Activated T-cell treated with anti-CD3 and anti-CD28 coated beads, Interleukin-2, amount 50 U/mL, for 24 hours (primary cell): ENCODE measurements around the gene MEA1.
A peak's percentile ranks its signal among the peaks of the same experiment; 100 is the strongest.

Experiments used
- DNase-seq: peaks from one replicate; pipeline ENCODE4 v3.0.0-alpha.2; 2020
- H3K27ac Mint-ChIP-seq: 2 replicates; pipeline ENCODE4 v1.8.0; 2020; ENCODE audit warnings: mild to moderate bottlenecking, mixed read lengths
- H3K27me3 Mint-ChIP-seq: 2 replicates; pipeline ENCODE4 v1.8.0; 2020; ENCODE audit warnings: mixed read lengths
- H3K36me3 Mint-ChIP-seq: 2 replicates; pipeline ENCODE4 v1.8.0; 2020; ENCODE audit warnings: low read depth, mixed read lengths
- H3K4me1 Mint-ChIP-seq: 2 replicates; pipeline ENCODE4 v1.8.0; 2020; ENCODE audit warnings: low read depth, mixed read lengths
- H3K4me3 Mint-ChIP-seq: 2 replicates; pipeline ENCODE4 v1.8.0; 2020; ENCODE audit warnings: mild to moderate bottlenecking, moderate library complexity, mixed read lengths
- H3K9me3 Mint-ChIP-seq: 2 replicates; pipeline ENCODE4 v1.8.0; 2020; ENCODE audit warnings: mixed read lengths

MEA1 gene

GRCh38 chr6:43013843-43014433 is at the start of gene MEA1, which contains the start of gene KLHDC3:
Gene MEA1 (minus strand): TSS chr6:43013946. CDS start chr6:43013813, 133 bp downstream.
Gene KLHDC3 (plus strand): TSS chr6:43014249. CDS start chr6:43017193, 2,944 bp downstream.
- Mint-ChIP-seq H3K27me3 (no peaks in the 10 kb centered on the region), H3K4me3 (peak within 1 kb of the TSS; percentile 96), H3K27ac (peak within 1 kb of the TSS; percentile 97), H3K4me1 (peaks cover 59% of the 10 kb centered on the region), H3K36me3 (peaks cover 81% of the 10 kb centered on the region), H3K9me3 (no peaks in the 10 kb centered on the region)
- DNase-seq: peak; percentile 99

DNA sequence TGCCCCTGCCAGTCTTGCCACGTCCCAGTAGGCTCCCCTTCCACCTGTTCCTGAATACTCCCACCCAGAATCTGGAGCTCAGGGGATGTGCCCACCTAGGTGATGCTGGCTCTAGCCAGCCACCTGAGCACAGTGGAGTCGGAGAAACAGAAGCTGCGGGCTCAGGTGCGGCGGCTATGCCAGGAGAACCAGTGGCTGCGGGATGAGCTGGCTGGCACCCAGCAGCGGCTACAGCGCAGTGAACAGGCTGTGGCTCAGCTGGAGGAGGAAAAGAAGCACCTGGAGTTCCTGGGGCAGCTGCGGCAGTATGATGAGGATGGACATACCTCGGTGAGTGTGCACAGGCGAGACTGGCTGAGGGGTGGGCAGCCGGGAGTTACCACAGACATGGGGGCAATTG is 49.1 kb upstream of the MEA1 start:
- no peak overlapping the region for H3K4me3 Mint-ChIP-seq

GRCh38 chr6:43061861-43062260 is 48.1 kb upstream of the MEA1 start:
- Mint-ChIP-seq H3K36me3 (peaks cover 38% of the 10 kb centered on the region), H3K4me3 (no peak overlapping the region), H3K4me1 (peaks cover 26% of the 10 kb centered on the region), H3K9me3 (no peaks in the 10 kb centered on the region), H3K27me3 (no peaks in the 10 kb centered on the region), H3K27ac (no peak overlapping the region)
- no peak for DNase-seq

More for the DNA sequence above, 49.1 kb upstream of the MEA1 start:
- no peak overlapping the region for H3K27ac Mint-ChIP-seq
- no peak for DNase-seq
- H3K9me3 Mint-ChIP-seq: no peaks in the 10 kb centered on the region
- H3K27me3 Mint-ChIP-seq: no peaks in the 10 kb centered on the region
- H3K36me3 Mint-ChIP-seq: peaks cover 29% of the 10 kb centered on the region
- peaks cover 25% of the 10 kb centered on the region for H3K4me1 Mint-ChIP-seq

GRCh38 chr6:43060755-43061633 is 47.2 kb upstream of the MEA1 start:
- Mint-ChIP-seq H3K27ac (peak overlapping the region; percentile 99), H3K27me3 (no peaks in the 10 kb centered on the region), H3K4me3 (peak overlapping the region; percentile 89), H3K4me1 (peaks cover 30% of the 10 kb centered on the region), H3K36me3 (peaks cover 44% of the 10 kb centered on the region), H3K9me3 (no peaks in the 10 kb centered on the region)
- DNase-seq: no peak

GRCh38 chr6:43060034-43060754 is 46.4 kb upstream of the MEA1 start:
- H3K9me3 Mint-ChIP-seq: no peaks in the 10 kb centered on the region
- peak overlapping the region; percentile 89 for H3K4me3 Mint-ChIP-seq
- DNase-seq: no peak
- peaks cover 48% of the 10 kb centered on the region for H3K36me3 Mint-ChIP-seq
- peak overlapping the region; percentile 99 for H3K27ac Mint-ChIP-seq
- no peaks in the 10 kb centered on the region for H3K27me3 Mint-ChIP-seq
- H3K4me1 Mint-ChIP-seq: peaks cover 33% of the 10 kb centered on the region

- peaks cover 33% of the 10 kb centered on the region for H3K4me1 Mint-ChIP-seq
- DNase-seq: peak; percentile 98
- no peaks in the 10 kb centered on the region for H3K9me3 Mint-ChIP-seq
- no peaks in the 10 kb centered on the region for H3K27me3 Mint-ChIP-seq
- H3K36me3 Mint-ChIP-seq: peaks cover 55% of the 10 kb centered on the region
- H3K27ac Mint-ChIP-seq: peak within 1 kb of the TSS; percentile 99
- peak within 1 kb of the TSS; percentile 89 for H3K4me3 Mint-ChIP-seq
These were observed 45.7 kb upstream of the MEA1 start, which contains the start of the genes KLC4 and MRPL2 for GRCh38 chr6:43059168-43060033. Gene KLC4 (plus strand): TSS chr6:43059631. CDS start chr6:43061336, 1,705 bp downstream. Gene MRPL2 (minus strand): TSS chr6:43059434. CDS start chr6:43059381, 53 bp downstream.

DNA sequence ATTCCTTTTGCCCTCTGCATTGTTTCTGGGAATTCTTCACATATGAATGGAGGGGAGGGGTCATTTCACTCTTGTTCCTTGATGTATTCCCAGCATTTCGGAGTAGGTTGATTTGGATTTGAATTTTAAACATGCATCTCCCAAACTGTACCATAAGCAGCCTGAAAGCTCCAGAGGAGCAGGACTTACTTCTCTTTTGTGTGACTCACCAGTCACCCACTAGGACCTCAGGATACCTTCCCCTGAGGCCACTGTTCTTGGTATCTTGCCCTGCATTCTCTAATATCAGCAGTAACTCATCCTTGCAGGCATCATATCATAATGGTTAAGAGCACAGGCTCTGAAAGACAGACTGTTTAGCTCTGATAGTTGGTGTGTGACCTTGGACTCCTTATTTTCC is 44.8 kb upstream of the MEA1 start:
- Mint-ChIP-seq H3K4me3 (peak overlapping the region; percentile 89), H3K36me3 (peaks cover 59% of the 10 kb centered on the region), H3K9me3 (no peaks in the 10 kb centered on the region), H3K27me3 (no peaks in the 10 kb centered on the region), H3K4me1 (peaks cover 40% of the 10 kb centered on the region), H3K27ac (peak overlapping the region; percentile 99)
- no peak for DNase-seq

DNA sequence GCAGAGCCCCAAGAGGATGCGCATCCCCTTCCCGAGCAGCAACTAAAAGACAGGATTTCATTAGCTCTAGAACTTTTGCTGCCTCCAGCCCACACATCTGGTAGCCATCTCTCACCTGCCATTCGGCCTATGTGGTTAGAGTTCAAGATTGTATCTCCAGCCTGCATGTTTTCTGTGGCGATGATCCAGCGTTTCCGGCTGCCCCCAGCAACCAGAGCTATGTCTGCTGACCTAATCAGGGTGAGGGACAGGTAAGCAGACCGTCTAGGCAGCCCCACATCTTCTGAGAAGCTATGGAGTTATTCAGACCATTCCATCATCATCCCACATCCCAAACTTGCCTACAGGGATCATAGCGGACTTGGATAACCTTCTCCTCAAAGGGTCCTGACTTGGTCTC is 42.2 kb upstream of the MEA1 start:
- H3K9me3 Mint-ChIP-seq: no peaks in the 10 kb centered on the region
- H3K4me1 Mint-ChIP-seq: peaks cover 60% of the 10 kb centered on the region
- peaks cover 75% of the 10 kb centered on the region for H3K36me3 Mint-ChIP-seq
- no peak for DNase-seq
- H3K27ac Mint-ChIP-seq: peak overlapping the region; percentile 61
- no peak overlapping the region for H3K4me3 Mint-ChIP-seq
- no peaks in the 10 kb centered on the region for H3K27me3 Mint-ChIP-seq

GRCh38 chr6:43054206-43054943 is 40.6 kb upstream of the MEA1 start:
- Mint-ChIP-seq H3K27ac (peak overlapping the region; percentile 96), H3K4me1 (peaks cover 53% of the 10 kb centered on the region), H3K27me3 (no peaks in the 10 kb centered on the region), H3K36me3 (peaks cover 86% of the 10 kb centered on the region), H3K4me3 (peak overlapping the region; percentile 96), H3K9me3 (no peaks in the 10 kb centered on the region)
- DNase-seq: no peak

DNA sequence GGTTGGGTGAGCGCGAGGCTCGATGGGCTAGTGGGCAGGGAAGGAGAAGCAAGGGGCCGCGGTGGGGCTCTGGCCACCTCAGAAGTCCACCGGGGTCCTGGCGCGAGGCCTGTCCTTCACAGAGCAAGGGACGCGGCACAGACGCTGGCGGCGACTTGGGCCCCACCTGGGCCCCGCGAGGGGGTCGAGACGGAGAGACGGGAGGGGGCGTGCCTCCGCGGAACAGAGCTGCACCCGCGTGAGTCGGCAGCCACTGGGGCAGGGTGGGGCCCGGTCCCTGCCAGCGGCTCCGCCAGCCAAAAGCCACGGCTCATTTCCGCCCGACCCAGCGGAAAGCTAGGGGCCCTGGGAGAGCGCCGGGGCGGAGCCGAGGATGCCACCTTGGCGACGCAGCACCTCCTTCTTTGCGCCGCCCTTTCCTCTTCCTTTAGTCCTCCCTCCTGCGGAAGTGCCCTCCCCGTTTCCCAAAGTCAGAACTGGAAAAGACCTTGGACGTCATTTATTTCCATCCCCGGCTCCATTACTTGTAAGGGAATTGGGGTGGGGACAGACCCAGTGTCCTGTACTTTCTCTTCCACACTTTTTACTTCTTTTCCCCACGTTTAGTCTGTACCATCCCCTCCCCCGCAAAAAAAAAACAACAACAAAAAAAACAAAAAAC is 39.9 kb upstream of the MEA1 start, which contains the start of gene CUL7:
Gene CUL7 (minus strand): TSS at position 307 of the 661 bp plus-strand sequence. CDS start 1,063 bp downstream, outside the sequence.
- DNase-seq: peak; percentile 93
- Mint-ChIP-seq H3K27ac (peak within 1 kb of the TSS; percentile 96), H3K4me1 (peaks cover 51% of the 10 kb centered on the region), H3K9me3 (no peaks in the 10 kb centered on the region), H3K4me3 (peak within 1 kb of the TSS; percentile 96), H3K36me3 (peaks cover 87% of the 10 kb centered on the region), H3K27me3 (no peaks in the 10 kb centered on the region)

DNA sequence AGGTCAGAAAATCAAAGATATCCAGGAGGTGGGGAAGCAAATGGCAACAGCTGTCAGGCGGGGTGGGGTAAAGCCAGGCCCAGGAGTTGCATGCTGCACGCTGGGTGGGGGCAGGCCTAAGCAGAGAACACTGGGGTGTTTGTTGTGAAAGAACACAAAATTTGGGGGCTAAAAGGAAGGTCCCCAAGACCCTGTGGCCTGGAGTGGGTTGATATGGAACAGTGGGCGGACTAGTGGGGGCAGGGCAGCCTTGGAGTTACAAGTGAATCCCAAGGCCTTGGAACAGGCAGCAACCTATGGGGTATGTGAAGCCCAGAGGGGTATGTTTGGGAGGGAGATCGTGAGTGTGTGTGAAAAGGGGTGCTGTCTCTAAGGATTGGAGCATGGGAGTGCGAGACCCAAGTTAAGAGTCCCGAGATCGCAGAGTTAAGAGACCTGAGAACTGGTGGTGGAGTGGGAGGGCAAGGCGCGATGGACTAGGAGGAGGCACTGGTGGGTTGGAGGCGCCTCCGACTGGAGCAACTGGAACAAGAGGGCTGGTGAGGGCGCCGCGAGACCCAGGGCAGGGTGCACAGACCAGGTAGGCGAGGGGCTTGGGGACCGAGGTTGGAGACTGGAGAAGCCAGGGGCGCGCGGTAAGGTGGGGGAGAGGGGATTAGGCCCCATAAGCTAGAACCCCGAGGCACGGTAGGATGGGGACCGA is 39.2 kb upstream of the MEA1 start:
- no peaks in the 10 kb centered on the region for H3K27me3 Mint-ChIP-seq
- H3K27ac Mint-ChIP-seq: peak overlapping the region; percentile 96
- H3K4me3 Mint-ChIP-seq: peak overlapping the region; percentile 96
- no peaks in the 10 kb centered on the region for H3K9me3 Mint-ChIP-seq
- peaks cover 87% of the 10 kb centered on the region for H3K36me3 Mint-ChIP-seq
- peaks cover 44% of the 10 kb centered on the region for H3K4me1 Mint-ChIP-seq
- DNase-seq: no peak

DNA sequence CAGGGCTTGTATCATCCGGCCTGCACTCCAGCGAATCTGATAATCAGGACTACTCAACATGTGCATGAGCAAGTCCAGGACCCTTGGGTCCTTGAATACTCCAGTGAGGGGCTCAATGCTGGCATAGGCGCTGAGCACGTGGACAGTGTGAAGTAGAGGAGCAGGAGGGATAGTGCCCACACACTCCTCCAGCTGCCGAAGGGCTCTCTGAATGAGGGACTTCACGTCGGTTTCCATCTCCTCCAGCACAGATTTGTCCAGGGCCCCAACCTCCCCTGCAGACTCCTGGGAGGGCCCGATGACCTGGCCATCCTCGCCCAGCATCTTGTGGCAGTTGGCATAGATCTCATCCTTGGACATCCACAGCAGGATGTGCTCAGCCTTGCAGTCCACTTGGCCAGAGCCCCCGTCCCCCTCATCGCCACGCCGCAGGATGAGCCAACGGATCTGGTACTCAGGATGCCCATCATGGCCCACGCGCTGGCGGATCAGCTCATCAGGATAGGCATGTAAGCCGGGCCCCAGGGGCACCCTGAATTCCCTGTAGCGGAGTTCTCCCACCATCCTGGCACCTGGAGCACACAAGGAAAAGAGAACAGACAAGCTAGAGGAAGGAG is 38.6 kb upstream of the MEA1 start:
- Mint-ChIP-seq H3K27ac (peak overlapping the region; percentile 96), H3K4me3 (peak overlapping the region; percentile 96), H3K9me3 (no peaks in the 10 kb centered on the region), H3K36me3 (peaks cover 86% of the 10 kb centered on the region), H3K4me1 (peaks cover 41% of the 10 kb centered on the region), H3K27me3 (no peaks in the 10 kb centered on the region)
- DNase-seq: no peak
